Measurements from ENCODE around the gene PIEZO1. TPM values are rescaled to one million over a fixed set of nuclear protein-coding genes. Genes with fewer than 3 reads are reported as not detected.

Gene PIEZO1
- total RNA-seq, 2 donors from 2014 or later: 84.8 to 298 TPM

DNA sequence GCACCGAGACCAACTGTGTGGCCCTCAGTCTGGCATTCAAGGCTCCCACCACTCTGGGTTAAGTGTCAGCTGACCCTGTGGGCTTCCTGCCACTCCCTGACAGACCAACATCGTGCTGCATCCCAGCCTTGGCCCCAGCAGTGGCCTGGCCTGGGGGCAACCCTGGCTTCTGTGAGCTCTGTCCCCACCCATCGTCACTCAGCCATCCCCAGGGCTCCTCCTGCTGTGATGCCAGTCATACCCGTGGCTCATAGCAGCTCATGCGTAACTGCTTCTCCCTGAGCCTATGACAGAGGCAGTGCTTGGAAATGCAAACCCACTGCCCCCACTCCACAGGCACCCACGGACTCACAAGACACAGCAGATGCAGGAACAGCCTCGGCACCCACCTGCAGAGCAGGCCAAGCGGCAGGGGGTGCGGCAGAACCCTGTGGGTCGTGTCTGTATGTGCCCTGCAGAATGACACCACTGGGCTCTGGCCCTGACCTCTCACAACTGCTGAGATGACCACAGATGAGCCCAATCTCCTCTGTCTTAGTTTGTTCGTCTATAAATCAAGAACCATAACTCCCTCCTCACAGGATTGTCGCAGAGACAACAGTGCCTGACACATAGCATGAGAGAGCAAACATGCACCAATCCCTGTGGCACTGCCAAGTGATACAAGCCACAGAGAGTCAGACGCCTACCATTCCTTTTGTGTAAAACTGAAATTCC, 26.6 kb downstream of the PIEZO1 start:
- H3K27ac Mint-ChIP-seq: no peak overlapping the region
- no peak for DNase-seq (ENCODE audit: low spot score)

DNA sequence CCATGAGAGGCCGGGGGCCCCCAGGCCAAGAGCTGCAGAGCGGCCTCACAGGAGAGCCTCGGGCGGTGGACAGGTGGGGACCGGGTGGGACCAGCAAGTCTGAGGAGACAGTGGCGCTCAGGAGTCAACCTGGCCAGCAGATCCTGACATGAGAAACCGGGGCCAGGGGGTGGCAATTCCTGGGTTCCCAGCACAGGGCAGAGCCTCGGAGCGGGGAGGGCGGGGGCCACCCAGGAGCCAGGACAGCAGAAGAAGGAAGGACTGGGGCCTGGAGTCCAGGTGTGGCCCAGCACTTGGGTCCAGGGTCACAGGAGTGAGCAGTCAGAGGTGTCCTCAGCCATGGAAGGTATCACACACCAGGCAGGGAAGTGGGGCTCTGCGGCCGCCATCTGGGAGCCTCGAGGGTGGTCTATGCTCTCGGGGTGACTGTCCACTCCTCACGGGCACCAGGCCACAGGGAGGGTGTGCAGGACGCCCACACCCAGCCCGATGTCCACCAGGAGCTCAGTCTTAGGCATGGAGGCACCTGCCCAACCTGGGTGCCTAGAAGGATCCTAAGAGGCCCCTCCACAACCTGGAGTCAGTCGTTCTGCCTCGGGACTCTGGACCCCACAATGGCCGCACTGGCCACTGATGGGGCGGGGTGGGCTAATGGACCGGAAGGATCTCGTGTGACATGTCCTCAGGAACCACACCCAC, 29.1 kb downstream of the PIEZO1 start:
- ATAC-seq (no peak), DNase-seq (ENCODE audit: low spot score) (no peak)
- H3K4me3 Mint-ChIP-seq: no peak overlapping the region
- H3K27ac Mint-ChIP-seq: no peak overlapping the region
- H3K27me3 Mint-ChIP-seq: no peaks in the 10 kb centered on the region
- no peaks in the 10 kb centered on the region for H3K36me3 Mint-ChIP-seq
- no peaks in the 10 kb centered on the region for H3K9me3 Mint-ChIP-seq
- peaks cover 11 to 17% of the 10 kb centered on the region in 2 donors for H3K4me1 Mint-ChIP-seq (ENCODE audit: low read depth in 2 of 2)

More for the DNA sequence above, 26.6 kb downstream of the PIEZO1 start:
- Mint-ChIP-seq H3K4me3 (no peak overlapping the region), H3K9me3 (no peaks in the 10 kb centered on the region), H3K27me3 (no peaks in the 10 kb centered on the region), H3K4me1 (ENCODE audit: low read depth in 2 of 2) (peaks cover 14 to 18% of the 10 kb centered on the region in 2 donors), H3K36me3 (no peaks in the 10 kb centered on the region)
- ATAC-seq: no peak

DNA sequence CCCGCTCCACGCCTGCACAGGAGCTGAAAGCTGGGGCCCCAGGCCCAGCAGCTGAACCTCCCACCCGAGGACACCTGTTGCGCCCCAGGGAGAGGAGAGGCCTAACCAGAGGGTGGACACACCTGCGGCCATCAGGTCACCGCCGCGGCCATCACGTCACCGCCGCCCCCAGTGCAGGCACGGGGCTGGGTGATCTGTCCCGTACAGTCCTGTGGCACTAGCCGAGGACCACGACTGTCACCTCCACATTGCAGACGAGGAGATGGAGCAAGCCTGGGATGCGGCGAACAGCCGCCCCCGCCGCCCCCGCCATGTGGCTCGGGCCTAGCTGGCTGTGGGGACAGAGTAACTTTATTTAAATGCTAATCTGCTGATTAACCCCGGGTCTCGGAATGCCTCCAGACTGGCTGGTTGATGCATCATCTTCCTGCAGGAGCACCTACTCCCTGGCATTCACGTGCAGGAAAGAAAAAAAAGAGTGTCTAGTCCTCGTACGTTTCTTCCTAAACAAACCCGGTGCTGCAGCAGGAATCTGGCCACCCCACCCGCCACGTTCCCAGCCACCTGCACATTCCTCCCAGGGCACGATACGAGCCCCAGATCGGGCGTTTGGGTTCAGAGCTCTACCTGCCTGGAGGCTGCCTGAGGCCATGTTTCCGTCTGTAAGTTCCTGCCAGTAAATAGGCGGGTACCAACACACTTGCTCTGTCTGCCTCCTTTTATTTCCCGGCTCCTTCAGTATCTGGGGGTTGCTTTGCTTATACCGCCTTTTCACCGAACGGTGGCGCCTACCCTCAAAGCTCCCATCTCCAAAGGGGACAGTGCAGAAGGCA, 29.9 kb downstream of the PIEZO1 start:
- no peaks in the 10 kb centered on the region for H3K9me3 Mint-ChIP-seq
- DNase-seq (ENCODE audit: low spot score) (no peak), ATAC-seq (no peak)
- H3K36me3 Mint-ChIP-seq: no peaks in the 10 kb centered on the region
- peaks cover 11 to 15% of the 10 kb centered on the region in 2 donors for H3K4me1 Mint-ChIP-seq (ENCODE audit: low read depth in 2 of 2)
- H3K27ac Mint-ChIP-seq: no peak overlapping the region
- H3K4me3 Mint-ChIP-seq: no peak overlapping the region
- no peaks in the 10 kb centered on the region for H3K27me3 Mint-ChIP-seq

DNA sequence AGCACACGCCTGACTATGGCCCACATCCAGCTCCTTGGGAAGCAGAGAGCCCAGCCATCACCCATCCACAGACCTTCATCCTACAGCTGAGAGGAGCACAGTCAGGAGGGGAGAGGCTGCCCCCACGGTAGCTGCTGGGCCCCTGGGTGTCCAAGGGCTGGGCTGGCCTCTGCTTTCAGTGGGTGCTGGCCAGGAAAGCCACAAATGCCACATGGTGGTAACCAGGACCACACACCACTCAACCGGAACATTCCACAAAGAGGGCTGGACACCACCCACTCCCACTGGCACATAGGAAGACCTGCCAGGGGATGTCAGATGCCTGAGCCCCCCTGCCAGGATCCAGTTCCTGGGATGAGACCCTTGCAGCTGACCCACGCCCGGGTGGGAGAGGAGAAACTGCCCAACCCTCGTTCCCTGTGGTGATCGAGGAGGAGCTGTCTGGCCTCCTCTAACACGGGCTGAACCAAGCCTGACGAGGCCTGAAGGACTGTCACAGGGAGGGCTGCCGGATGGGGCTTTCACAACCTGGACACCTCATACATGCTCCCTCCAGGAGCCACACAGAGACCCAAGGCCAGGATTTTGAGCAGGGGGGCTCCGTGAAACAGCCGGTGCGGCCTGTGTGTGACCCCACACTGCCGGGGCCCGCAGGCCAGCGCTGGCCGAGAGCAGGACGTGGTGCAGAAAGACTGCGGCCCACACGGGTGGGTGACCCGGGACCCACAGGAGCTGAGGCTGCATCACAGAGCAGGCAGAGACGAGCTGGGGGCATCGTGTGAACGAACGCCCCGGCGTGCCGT, 30.7 kb downstream of the PIEZO1 start:
- Mint-ChIP-seq H3K36me3 (no peaks in the 10 kb centered on the region), H3K27ac (no peak overlapping the region)

DNA sequence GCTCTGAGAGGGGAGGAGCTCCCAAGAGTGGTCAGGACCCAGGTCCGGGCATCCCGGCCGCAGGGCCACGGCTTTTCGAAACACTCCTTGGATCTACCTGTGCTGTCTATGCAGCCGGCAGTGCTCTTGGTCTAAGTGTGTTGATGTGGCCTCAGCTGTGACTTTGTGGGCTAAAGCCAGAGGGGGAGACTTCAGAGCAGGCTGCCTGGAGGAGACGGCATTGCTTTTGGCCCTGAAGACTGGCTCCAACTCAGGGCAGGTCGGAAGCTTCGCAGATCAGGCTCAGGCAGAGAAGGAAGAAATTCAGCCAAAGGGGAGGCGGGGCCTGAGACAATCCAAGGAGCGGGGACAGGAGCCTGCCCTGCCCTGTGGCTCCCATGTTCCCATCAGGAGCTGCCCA, 31.4 kb downstream of the PIEZO1 start:
- peaks cover 8 to 11% of the 10 kb centered on the region in 2 donors for H3K4me1 Mint-ChIP-seq (ENCODE audit: low read depth in 2 of 2)
- H3K36me3 Mint-ChIP-seq: no peaks in the 10 kb centered on the region
- H3K27ac Mint-ChIP-seq: no peak overlapping the region
- no peaks in the 10 kb centered on the region for H3K27me3 Mint-ChIP-seq
- no peak for ATAC-seq
- H3K4me3 Mint-ChIP-seq: no peak overlapping the region
- H3K9me3 Mint-ChIP-seq: no peaks in the 10 kb centered on the region
- DNase-seq (ENCODE audit: low spot score): no peak

More for the DNA sequence above, 30.7 kb downstream of the PIEZO1 start:
- Mint-ChIP-seq H3K4me1 (ENCODE audit: low read depth in 2 of 2) (peaks cover 11 to 15% of the 10 kb centered on the region in 2 donors), H3K4me3 (no peak overlapping the region), H3K27me3 (no peaks in the 10 kb centered on the region), H3K9me3 (no peaks in the 10 kb centered on the region)
- ATAC-seq (no peak), DNase-seq (ENCODE audit: low spot score) (no peak)

DNA sequence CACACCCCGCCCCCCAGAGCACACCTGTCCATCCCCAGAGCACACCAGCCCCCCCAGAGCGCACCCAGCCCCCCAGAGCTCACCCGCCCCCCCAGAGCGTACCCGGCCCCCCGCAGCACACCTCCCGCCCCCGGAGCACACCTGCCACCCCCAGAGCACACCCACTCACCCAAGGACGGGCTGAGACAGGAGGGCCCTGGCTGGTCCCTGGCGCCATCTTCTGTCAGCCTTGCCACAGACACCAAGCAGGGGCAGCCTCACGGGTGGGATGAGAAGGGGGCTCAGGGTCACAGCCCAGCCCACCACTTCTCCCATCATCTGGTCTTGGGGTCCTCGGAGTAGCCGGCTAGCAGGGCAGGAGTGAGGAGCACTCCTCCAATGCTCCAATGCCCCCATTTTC, 31.8 kb downstream of the PIEZO1 start:
- Mint-ChIP-seq H3K4me3 (no peak overlapping the region), H3K27me3 (no peaks in the 10 kb centered on the region)

DNA sequence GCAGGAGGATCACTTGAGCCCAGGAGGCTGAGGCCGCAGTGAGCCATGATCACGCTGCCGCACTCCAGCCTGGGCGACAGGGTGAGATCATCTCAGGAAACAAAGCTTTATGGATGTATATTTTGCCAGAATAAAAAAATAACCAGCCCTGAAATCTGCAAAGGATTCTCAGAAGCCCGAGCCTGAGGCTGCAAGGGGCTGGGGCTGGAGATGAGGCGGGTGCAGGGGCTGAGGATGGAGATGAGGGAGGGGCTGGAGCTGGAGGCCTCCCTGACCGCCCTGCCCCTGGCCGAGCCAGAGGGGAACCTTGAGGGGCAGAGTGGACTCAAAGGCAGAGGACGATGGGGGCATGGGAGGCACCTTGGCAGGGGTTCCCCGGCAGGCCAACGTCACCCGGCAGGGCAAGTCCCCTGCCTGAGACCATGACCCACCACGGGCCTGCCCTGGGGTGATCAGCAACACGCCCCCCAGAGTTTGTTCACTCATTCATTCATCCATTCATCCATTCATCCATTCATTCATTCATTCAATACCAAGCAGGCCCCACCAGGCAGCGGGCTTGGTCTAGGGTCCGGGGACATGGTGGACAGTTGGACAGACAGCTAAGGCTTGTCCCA, 32.5 kb downstream of the PIEZO1 start:
- Mint-ChIP-seq H3K36me3 (no peaks in the 10 kb centered on the region), H3K4me1 (ENCODE audit: low read depth in 2 of 2) (peaks cover 5 to 8% of the 10 kb centered on the region in 2 donors), H3K9me3 (no peaks in the 10 kb centered on the region), H3K4me3 (no peak overlapping the region), H3K27me3 (no peaks in the 10 kb centered on the region), H3K27ac (no peak overlapping the region)
- no peak for DNase-seq (ENCODE audit: low spot score)
- no peak for ATAC-seq

More for the DNA sequence above, 31.8 kb downstream of the PIEZO1 start:
- H3K9me3 Mint-ChIP-seq: no peaks in the 10 kb centered on the region
- peaks cover 5 to 7% of the 10 kb centered on the region in 2 donors for H3K4me1 Mint-ChIP-seq (ENCODE audit: low read depth in 2 of 2)
- DNase-seq (ENCODE audit: low spot score): no peak
- no peak overlapping the region for H3K27ac Mint-ChIP-seq
- no peaks in the 10 kb centered on the region for H3K36me3 Mint-ChIP-seq
- no peak for ATAC-seq

DNA sequence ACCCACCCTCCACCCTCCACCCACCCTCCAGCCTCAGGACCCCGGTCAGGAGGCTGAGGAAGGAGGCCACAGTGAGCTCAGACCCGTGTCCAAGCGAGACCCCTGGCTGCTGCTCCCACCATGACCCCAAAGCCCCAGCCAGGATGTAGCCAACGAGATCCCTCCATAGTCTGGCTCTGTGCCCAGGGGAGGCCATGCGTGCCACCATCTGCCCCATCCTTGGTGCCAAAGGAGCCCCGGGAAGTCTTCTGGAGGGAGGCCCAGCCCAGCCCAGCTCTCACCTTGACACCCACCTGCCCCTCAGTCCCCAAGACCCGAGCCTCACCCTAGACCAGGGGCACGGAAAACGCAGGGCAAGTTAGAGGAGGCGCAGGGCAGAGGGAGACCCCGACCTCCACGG, 34.2 kb downstream of the PIEZO1 start:
- Mint-ChIP-seq H3K4me1 (ENCODE audit: low read depth in 2 of 2) (peaks cover 8 to 11% of the 10 kb centered on the region in 2 donors), H3K27me3 (no peaks in the 10 kb centered on the region), H3K9me3 (no peaks in the 10 kb centered on the region), H3K27ac (no peak overlapping the region), H3K4me3 (no peak overlapping the region), H3K36me3 (no peaks in the 10 kb centered on the region)
- no peak for ATAC-seq
- no peak for DNase-seq (ENCODE audit: low spot score)

DNA sequence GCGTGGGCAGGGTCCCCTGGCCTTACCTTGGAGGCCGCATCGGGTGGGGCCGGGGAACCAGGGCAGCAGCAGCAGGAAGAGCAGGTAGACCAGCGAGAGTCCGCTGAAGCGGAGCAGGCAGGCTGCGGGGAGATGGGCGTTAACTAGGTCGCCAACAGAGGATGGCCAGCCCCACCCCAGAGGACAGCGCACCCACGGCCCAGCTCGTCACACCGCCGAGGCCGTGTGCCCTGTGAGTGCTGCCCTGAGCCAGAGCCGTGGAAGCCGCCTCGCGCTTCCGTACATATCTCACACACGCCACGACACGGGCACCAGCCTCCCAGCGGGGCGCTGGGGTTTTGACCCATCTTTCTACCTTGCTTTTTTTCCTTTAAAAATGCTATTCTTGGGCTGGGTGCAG, 35.7 kb downstream of the PIEZO1 start:
- H3K27ac Mint-ChIP-seq: no peak overlapping the region
- ATAC-seq: no peak
- H3K4me1 Mint-ChIP-seq (ENCODE audit: low read depth in 2 of 2): peaks cover 10 to 13% of the 10 kb centered on the region in 2 donors
- no peaks in the 10 kb centered on the region for H3K9me3 Mint-ChIP-seq
- DNase-seq (ENCODE audit: low spot score): no peak
- no peaks in the 10 kb centered on the region for H3K36me3 Mint-ChIP-seq
- no peak overlapping the region for H3K4me3 Mint-ChIP-seq
- no peaks in the 10 kb centered on the region for H3K27me3 Mint-ChIP-seq

DNA sequence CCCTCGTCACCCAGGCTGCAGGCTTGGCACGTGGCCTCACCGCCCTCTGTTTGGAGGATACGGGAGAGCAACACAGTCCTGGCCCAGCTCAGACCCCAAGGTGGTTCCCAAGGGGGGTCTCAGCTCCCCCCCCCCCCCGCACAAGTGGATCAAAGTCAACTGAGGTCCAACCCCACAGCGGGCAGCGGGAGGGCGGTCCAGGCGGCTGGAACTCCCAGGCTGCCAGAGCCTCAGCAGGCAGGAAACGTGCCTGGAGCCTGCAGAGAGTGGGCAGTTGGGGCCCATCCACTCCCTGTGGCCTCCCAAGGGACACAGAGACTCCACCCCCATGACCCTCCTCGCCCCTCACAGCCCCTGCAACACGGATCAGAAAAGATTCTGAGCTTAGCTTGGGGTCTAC, 36.7 kb downstream of the PIEZO1 start:
- no peak for DNase-seq (ENCODE audit: low spot score)
- Mint-ChIP-seq H3K4me1 (ENCODE audit: low read depth in 2 of 2) (peaks cover 5 to 9% of the 10 kb centered on the region in 2 donors), H3K36me3 (no peaks in the 10 kb centered on the region), H3K9me3 (no peaks in the 10 kb centered on the region), H3K27ac (peak overlapping the region in 1 of 2 donors; percentile 51), H3K27me3 (no peaks in the 10 kb centered on the region), H3K4me3 (no peak overlapping the region)
- no peak for ATAC-seq

DNA sequence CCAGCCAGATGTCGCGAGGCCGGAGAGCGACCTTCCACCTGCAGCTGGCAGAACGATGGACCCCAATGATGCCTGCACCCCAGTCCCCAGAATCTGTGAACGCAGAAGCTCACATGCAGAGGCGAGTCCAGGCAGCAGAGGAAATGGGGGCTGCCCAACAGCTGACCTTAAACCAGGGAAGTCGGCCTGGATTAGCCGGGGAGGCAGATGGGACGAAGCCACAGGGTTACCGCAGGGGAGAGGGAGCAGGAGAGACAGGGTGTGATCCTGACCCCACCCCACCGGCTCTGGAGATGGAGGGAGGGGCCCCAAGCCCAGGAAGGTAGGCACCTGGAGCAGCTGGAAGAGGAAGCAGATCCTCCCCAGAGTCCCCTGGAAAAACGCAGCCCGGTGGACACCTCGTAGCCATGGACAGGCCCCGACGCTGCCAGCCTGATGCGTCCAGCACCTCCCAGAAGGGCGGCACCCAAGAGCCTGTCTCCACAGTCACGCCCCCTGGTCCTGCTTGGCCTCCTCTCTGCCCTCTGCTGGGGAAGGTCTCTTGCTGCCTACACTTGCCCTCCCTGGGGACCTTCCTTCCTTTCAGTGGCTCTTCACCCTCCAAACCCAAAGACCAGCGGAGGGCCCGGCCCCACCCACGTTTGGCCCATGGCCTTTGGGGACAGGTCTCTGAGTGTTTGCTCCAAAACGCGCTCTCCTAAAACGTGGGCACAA, 37.3 kb downstream of the PIEZO1 start:
- Mint-ChIP-seq H3K36me3 (no peaks in the 10 kb centered on the region), H3K9me3 (no peaks in the 10 kb centered on the region), H3K27me3 (no peaks in the 10 kb centered on the region), H3K4me1 (ENCODE audit: low read depth in 2 of 2) (peaks cover 5 to 8% of the 10 kb centered on the region in 2 donors), H3K27ac (peak overlapping the region in 1 of 2 donors; percentile 51), H3K4me3 (no peak overlapping the region)
- ATAC-seq (peak in 1 of 2 donors; percentile 52), DNase-seq (ENCODE audit: low spot score) (no peak)

DNA sequence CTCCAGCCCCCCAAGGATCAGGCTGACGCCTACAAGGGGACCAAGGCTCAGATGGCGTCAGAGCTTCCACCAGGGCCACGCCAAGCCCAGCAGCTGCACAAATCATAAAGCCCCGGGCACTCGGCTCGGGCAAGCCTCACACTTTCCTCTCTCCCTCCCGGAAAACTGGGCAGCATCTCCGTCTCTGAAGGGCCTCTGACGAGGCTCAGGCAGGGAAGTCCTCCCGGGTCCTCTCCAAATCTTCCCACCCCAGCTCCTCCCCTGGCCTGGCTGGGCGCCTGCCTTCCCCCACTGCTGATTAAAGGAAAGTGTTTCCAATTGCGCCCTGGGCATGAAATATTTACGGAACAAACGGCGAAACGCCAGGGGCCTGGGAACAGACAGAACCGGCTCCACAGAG, 38.5 kb downstream of the PIEZO1 start:
- no peaks in the 10 kb centered on the region for H3K27me3 Mint-ChIP-seq
- H3K36me3 Mint-ChIP-seq: no peaks in the 10 kb centered on the region
- DNase-seq (ENCODE audit: low spot score) (no peak), ATAC-seq (no peak)
- no peaks in the 10 kb centered on the region for H3K9me3 Mint-ChIP-seq
- H3K27ac Mint-ChIP-seq: no peak overlapping the region
- H3K4me3 Mint-ChIP-seq: no peak overlapping the region
- H3K4me1 Mint-ChIP-seq (ENCODE audit: low read depth in 2 of 2): peaks cover 5 to 6% of the 10 kb centered on the region in 2 donors

Data from natural killer cell treated with Interleukin-12 subunit alpha and Interleukin-12 subunit beta and Interleukin-15 and Interleukin-18, amount 100 ng/mL, for 72 hours (primary cell).